ENCODE results near the gene HMSD. TPM values are rescaled to one million over a fixed set of nuclear protein-coding genes. Genes with fewer than 3 reads are reported as not detected.
"Not testable (repeated sequence)": the region's sequence is repeated elsewhere in the genome, so short reads cannot be mapped to it uniquely, and the experiment has no call there.

HMSD gene, protein sequence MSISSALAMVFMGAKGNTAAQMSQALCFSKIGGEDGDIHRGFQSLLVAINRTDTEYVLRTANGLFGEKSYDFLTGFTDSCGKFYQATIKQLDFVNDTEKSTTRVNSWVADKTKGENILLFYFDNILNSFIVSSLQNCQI
- total RNA-seq = 0.11 TPM
- polyA plus RNA-seq = not detected

DNA sequence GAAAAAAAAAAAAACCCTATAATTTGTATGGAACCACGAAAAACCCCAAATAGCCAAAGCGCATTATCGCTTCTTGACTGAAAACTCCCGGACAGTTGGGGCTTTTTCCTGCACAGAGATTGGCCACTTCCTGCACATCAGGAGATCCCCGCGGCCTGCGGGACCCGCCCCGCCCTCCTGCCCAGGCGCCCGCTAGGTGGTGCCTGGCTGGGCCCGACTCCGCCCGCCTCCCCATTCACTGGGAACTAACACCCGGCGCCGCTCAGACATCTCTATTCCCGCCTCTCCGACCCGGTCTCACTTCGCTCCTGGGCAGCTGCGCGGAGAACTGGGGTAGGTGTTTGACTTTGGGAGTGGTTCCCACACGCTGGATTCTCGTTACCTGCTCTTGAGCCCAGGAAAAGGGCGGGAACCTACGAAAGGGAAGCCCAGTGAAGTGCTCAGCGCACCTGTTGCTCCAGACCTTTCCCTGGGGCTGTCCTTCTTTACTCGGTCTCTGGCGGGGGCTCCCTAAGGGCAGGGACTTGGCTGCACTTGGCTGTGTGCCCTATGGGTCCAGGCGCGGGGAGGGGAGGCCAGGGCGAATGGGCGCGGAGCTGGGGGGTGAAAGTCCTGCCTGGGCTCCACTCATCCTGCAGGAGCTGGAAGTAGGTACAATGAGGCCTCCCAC, at the start of gene HMSD:
TSS of gene HMSD (plus strand) at position 234 of the 670 bp plus-strand sequence. CDS start 4,155 bp downstream, outside the sequence.
- H3K4me1 ChIP-seq (ENCODE audit: insufficient read depth) = no peaks in the 10 kb centered on the region
- H3K27ac ChIP-seq (ENCODE audit: low read depth) = no peak within 1 kb of the TSS
- H3K36me3 ChIP-seq (ENCODE audit: insufficient read depth) = no peaks in the 10 kb centered on the region
- no peak within 1 kb of the TSS for H3K4me3 ChIP-seq (ENCODE audit: low read depth, low read length)
- DNase-seq (ENCODE audit: extremely low spot score) = no peak
- 11% methylated on average over 35 of the region's 35 CpGs for WGBS

DNA sequence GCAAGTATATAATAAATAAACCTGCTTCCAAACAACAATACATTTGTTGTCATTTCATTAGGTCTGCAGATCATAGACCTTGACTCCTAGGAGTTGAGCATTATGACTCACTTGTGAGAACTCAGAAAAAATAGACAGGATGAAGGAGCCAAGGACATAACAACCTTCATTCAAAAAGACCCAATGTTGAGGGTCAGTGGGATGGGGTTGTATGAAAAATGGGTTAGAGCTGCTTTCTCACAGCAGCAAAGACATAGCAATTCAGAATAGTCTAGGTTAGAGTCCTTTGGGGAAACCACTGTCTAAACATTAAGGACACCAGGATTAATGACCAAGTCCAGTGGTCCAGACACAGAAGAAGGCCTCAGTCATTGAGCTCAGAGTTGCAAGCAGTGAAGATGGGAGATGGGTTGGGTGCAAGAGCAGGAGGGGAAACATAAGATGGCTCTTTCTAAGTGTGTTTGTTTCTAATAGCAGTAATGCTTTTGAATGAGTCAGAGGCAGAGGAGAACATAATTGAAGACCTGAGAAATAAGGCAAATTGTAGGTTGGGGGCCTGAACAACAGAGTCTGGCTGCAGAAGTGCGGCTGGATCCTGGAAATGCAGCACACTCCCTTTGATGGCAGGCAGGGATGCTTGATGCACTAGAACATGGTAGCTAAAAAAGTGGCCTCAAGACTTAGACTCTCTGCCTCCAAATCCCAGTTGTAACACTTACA, 45.1 kb upstream of the HMSD start:
- no peaks in the 10 kb centered on the region for H3K36me3 ChIP-seq (ENCODE audit: insufficient read depth)
- no peak overlapping the region for H3K27ac ChIP-seq (ENCODE audit: low read depth)
- no peak for DNase-seq (ENCODE audit: extremely low spot score)
- 90% methylated on average over 1 of the region's 1 CpG for WGBS
- no peaks in the 10 kb centered on the region for H3K4me1 ChIP-seq (ENCODE audit: insufficient read depth)
- H3K4me3 ChIP-seq (ENCODE audit: low read depth, low read length) = no peak overlapping the region

DNA sequence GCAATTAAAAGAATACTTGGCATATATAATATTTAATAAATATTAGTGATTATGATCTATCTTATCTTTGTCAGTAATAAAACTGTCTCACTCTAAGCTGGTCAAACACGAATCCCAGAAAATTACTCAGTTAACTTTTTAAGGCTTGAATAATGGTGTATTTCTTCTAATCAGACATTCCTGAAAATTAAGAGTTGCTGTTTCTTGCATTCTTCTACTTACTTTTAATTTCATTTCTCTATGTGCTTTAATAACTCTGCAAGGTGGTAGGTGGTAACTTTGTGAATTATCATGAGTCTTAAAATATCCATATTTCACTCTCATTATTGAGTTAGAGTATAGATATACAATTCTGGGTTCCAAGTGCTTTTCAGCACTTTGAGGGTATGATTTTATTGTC, 44.4 kb upstream of the HMSD start:
- DNase-seq (ENCODE audit: extremely low spot score) = no peak
- no peaks in the 10 kb centered on the region for H3K36me3 ChIP-seq (ENCODE audit: insufficient read depth)
- no peaks in the 10 kb centered on the region for H3K4me1 ChIP-seq (ENCODE audit: insufficient read depth)
- H3K4me3 ChIP-seq (ENCODE audit: low read depth, low read length) = no peak overlapping the region
- WGBS = 30% methylated on average over 1 of the region's 1 CpG
- no peak overlapping the region for H3K27ac ChIP-seq (ENCODE audit: low read depth)

DNA sequence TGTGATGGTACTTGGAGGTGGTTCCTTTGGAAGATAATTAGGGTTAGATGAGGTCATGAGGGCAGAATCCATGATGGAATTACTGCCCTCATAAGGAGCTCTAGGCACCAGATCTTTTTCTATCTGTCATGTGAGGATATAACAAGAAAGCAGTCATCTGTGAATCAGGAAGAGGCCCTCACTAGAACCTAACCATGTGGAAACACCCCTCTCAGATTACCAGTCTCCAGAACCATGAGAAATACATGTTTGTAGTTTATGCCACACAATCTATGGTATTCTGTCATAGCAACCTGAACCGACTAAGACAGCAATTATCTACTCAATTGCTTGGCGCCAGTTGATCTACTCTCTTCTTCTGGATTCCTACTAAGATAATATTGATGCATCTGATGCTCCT, 43.7 kb upstream of the HMSD start:
- Histone ChIP-seq H3K4me3 (ENCODE audit: low read depth, low read length) (no peak overlapping the region), H3K27ac (ENCODE audit: low read depth) (no peak overlapping the region), H3K4me1 (ENCODE audit: insufficient read depth) (no peaks in the 10 kb centered on the region), H3K36me3 (ENCODE audit: insufficient read depth) (no peaks in the 10 kb centered on the region)
- 94% methylated on average over 2 of the region's 2 CpGs for WGBS
- no peak for DNase-seq (ENCODE audit: extremely low spot score)

DNA sequence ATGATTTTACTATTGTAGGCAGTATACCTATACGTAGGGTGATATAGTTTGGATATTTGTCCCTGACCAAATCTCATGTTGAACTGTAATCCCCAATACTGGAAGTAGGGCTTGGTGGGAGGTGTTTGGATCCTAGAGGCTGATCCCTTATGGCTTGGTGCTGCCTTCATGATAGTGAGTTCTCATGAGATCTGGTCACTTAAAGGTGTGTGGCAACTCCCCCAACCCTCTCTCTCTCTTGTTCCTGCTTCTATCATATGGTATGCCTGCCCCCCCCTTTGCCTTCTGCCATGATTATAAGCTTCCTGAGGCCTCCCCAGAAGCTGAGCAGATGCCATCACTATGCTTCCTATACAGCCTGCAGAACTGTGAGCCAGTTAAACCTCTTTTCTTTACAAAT, 43.0 kb upstream of the HMSD start:
- WGBS = 93% methylated on average over 1 of the region's 1 CpG
- no peak for DNase-seq (ENCODE audit: extremely low spot score)
- H3K36me3 ChIP-seq (ENCODE audit: insufficient read depth) = no peaks in the 10 kb centered on the region
- no peaks in the 10 kb centered on the region for H3K4me1 ChIP-seq (ENCODE audit: insufficient read depth)
- no peak overlapping the region for H3K4me3 ChIP-seq (ENCODE audit: low read depth, low read length)
- H3K27ac ChIP-seq (ENCODE audit: low read depth) = no peak overlapping the region

DNA sequence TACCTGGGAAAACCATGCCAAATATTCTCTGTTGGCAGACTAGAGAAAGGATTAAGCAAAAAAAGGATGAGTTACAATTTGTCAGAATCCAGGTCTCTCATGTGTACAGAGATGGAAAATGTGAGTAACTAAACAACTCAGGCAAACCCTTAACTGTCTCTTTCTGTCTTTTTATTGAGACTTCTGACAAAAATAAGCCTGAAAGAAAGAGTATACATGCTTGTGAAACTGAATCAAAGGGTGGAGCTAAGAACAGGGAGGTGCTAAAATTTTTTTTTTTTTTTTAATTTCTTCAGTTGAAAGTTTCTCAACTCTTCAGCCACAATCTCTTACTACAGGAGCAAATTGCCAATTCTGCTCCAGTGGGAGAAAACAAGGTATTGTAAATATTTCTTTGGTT, 41.4 kb upstream of the HMSD start, which contains the start of gene SERPINB10:
TSS of gene SERPINB10 (plus strand) at position 295 of the 400 bp plus-strand sequence. CDS start 7,553 bp downstream, outside the sequence.
- Histone ChIP-seq H3K36me3 (ENCODE audit: insufficient read depth) (no peaks in the 10 kb centered on the region), H3K4me1 (ENCODE audit: insufficient read depth) (no peaks in the 10 kb centered on the region), H3K27ac (ENCODE audit: low read depth) (no peak within 1 kb of the TSS), H3K4me3 (ENCODE audit: low read depth, low read length) (no peak within 1 kb of the TSS)
- no peak for DNase-seq (ENCODE audit: extremely low spot score)

DNA sequence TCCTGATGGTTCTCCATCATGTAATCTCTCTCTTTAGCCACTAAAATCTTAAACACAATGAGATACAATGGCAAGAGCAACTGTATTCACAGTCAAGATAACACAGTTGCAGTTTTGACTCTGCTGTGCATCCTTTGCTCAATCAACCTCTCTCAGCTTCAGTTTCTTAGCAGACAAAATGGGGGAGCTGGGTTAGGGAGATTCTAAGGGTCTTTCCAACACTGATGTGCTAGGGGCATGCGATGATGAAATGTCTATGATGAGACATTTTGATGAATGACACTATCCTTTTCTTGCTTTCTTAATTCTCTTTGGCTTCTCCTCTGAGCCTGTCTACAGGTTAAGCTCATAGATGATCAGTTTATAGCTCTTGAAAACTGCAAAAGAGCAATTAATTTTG, 40.2 kb upstream of the HMSD start:
- Histone ChIP-seq H3K4me1 (ENCODE audit: insufficient read depth) (no peaks in the 10 kb centered on the region), H3K36me3 (ENCODE audit: insufficient read depth) (no peaks in the 10 kb centered on the region), H3K27ac (ENCODE audit: low read depth) (no peak overlapping the region), H3K4me3 (ENCODE audit: low read depth, low read length) (no peak overlapping the region)
- DNase-seq (ENCODE audit: extremely low spot score) = no peak
- WGBS = 98% methylated on average over 1 of the region's 1 CpG

DNA sequence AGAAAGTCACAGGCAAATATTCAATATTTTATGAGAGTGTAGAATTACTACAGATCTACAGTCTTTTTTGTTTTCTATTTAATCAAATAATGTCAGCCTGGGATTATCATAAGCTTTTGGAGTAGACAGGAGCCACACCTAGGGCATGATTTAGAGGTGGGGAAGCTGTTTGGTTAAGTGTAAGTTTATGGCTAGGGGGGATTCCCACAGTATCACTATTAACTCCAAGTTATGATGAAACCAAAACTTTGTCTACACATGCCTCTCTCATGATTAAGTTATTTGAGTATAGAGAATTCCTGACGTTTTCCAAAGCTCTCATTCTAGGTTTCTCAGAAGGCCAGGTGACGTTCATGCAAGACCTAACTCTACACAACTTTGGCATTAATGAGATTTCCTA, 39.2 kb upstream of the HMSD start:
- Histone ChIP-seq H3K27ac (ENCODE audit: low read depth) (no peak overlapping the region), H3K36me3 (ENCODE audit: insufficient read depth) (no peaks in the 10 kb centered on the region), H3K4me1 (ENCODE audit: insufficient read depth) (no peaks in the 10 kb centered on the region), H3K4me3 (ENCODE audit: low read depth, low read length) (no peak overlapping the region)
- DNase-seq (ENCODE audit: extremely low spot score) = no peak
- 69% methylated on average over 2 of the region's 2 CpGs for WGBS

DNA sequence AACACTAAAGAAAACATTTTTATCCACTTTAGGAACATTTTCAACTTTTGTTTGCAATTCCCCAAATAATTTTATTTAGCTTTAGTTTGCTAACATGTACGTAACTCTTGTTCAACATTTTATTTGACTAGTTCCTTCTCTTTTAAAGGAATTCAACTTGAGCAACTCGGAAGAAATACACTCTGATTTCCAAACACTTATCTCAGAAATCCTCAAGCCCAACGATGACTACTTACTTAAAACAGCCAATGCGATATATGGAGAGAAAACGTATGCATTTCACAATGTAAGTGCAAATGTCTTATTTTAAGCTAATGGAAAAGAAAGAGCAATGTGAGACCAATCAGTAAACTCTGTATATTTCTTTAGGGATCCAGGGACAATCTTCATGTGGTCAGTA, 31.3 kb upstream of the HMSD start:
- DNase-seq (ENCODE audit: extremely low spot score) = no peak
- 81% methylated on average over 5 of the region's 5 CpGs for WGBS
- no peak overlapping the region for H3K27ac ChIP-seq (ENCODE audit: low read depth)

DNA sequence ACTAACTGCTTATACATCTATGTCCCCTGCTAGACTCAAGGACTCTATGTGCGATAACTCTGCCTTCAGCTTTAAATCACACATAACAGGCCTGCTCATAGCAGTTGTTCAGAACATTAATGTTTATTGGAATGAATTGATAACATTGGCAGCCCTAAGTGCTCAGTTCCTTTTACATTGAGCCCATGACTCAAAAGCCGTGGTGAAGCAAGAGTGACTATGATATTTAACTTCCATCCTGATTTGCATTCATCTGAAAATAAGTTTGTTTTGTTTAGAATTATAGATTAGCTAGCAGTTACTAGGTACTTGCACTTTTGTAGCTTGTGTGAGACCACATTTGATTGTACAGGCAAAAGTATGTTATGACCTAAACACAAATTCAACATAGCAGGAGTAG, 27.1 kb upstream of the HMSD start:
- H3K27ac ChIP-seq (ENCODE audit: low read depth) = no peak overlapping the region
- no peak for DNase-seq (ENCODE audit: extremely low spot score)
- 73% methylated on average over 2 of the region's 2 CpGs for WGBS
- no peaks in the 10 kb centered on the region for H3K36me3 ChIP-seq (ENCODE audit: insufficient read depth)
- H3K4me1 ChIP-seq (ENCODE audit: insufficient read depth) = no peaks in the 10 kb centered on the region
- H3K4me3 ChIP-seq (ENCODE audit: low read depth, low read length) = no peak overlapping the region

More for the DNA sequence above, 31.3 kb upstream of the HMSD start:
- Histone ChIP-seq H3K36me3 (ENCODE audit: insufficient read depth) (no peaks in the 10 kb centered on the region), H3K4me3 (ENCODE audit: low read depth, low read length) (no peak overlapping the region), H3K4me1 (ENCODE audit: insufficient read depth) (no peaks in the 10 kb centered on the region)

DNA sequence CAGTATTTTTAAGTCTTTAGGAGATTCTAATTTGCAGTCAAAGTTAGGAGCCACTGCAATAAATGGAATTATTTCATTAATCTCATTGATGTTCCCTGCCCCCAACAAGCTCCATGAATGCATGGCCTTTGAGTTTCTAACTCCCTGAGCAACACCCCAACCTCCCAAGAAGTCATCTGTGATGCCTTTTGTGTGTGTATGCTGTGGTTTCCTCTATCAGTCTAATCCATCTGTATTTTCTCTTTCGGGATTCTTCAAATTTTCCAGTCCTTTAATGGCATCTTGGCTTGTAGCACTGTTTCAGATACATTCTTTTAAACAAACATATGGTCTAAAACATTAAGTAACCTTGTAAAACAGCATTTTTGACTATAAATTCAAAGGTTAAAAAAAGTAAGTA, 24.6 kb upstream of the HMSD start:
- H3K27ac ChIP-seq (ENCODE audit: low read depth) = no peak overlapping the region
- H3K4me1 ChIP-seq (ENCODE audit: insufficient read depth) = no peaks in the 10 kb centered on the region
- H3K36me3 ChIP-seq (ENCODE audit: insufficient read depth) = no peaks in the 10 kb centered on the region
- H3K4me3 ChIP-seq (ENCODE audit: low read depth, low read length) = no peak overlapping the region
- WGBS = 27% methylated on average over 1 of the region's 1 CpG
- DNase-seq (ENCODE audit: extremely low spot score) = no peak

DNA sequence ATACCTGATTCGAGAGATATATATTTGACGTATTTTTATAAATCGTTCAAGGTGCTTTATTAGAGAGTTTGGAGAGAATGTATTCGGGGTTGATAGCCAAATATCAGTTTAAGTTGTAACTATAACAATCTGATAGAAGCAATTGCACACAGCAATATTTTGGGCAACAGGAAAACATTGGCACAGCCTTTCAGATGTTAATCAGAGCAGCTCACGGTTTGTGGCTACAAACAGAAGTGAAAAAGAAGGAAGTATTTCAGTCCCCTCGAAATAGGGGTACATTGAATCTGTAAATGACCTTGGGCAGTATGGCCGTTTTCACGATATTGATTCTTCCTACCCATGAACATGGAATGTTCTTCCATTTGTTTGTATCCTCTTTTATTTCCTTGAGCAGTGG, 20.8 kb upstream of the HMSD start:
- DNase-seq (ENCODE audit: extremely low spot score) = no peak
- no peaks in the 10 kb centered on the region for H3K4me1 ChIP-seq (ENCODE audit: insufficient read depth)
- no peak overlapping the region for H3K4me3 ChIP-seq (ENCODE audit: low read depth, low read length)
- WGBS = 79% methylated on average over 8 of the region's 8 CpGs
- H3K27ac ChIP-seq (ENCODE audit: low read depth) = no peak overlapping the region
- H3K36me3 ChIP-seq (ENCODE audit: insufficient read depth) = no peaks in the 10 kb centered on the region

DNA sequence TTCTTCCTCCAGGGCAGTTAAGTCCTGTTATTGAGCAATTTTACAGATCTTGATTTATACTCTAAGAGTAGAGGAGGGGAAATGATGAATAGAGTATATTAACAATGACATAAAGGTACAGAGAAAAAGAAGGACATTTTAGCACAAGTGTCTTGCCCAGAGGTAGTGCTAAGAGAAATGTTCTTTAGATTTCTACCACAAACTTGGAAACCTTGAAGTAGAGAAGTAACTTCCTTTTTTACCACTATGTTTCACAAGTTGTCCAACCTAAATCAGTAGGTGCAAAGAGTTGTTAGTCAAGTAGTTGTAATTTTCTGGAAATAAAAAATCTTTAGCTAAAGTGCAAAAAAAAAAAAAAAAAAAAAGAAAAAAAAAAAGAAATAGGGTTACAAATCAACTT, 19.7 kb upstream of the HMSD start:
- not testable (repeated sequence) for H3K36me3 ChIP-seq (ENCODE audit: insufficient read depth); DNase-seq (ENCODE audit: extremely low spot score)

DNA sequence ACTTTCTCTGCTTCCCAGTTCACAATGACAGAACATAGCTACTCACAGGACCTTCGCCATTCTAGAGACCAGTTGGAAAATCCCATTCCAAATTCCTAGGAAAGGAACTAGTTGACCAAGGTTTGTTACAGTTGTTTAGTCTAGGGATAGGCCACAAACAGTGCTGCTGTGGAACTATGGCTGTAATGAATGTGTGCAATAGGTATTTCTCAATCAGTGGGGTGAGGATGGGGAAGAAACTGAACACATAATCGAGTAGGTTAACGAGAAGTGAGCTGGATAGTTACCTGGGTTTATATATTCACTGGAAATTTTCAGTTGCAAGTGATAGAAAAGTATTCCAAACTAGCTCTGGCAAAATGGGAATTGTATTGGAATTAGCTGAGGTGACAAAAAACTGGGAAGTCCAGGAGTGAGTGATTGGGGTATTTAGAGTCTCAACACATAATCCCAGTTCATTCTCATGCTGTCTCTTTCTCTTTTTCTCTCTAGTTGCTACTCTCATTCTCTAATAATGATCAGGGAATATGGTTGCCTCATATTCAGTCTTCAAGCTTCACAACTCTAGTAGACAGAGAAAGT, 18.2 kb upstream of the HMSD start:
- Histone ChIP-seq H3K4me1 (ENCODE audit: insufficient read depth) (no peaks in the 10 kb centered on the region), H3K36me3 (ENCODE audit: insufficient read depth) (no peaks in the 10 kb centered on the region), H3K27ac (ENCODE audit: low read depth) (no peak overlapping the region), H3K4me3 (ENCODE audit: low read depth, low read length) (no peak overlapping the region)
- 90% methylated on average over 3 of the region's 3 CpGs for WGBS
- no peak for DNase-seq (ENCODE audit: extremely low spot score)

More for the DNA sequence above, 19.7 kb upstream of the HMSD start:
- H3K4me1 ChIP-seq (ENCODE audit: insufficient read depth); H3K4me3 ChIP-seq (ENCODE audit: low read depth, low read length); H3K27ac ChIP-seq (ENCODE audit: low read depth): not testable (repeated sequence)

All from urinary bladder (tissue), 4 donors.